Glomerular endothelial cell (primary cell): ENCODE data around the gene TUBA1A. TPM values are rescaled to one million over a fixed set of nuclear protein-coding genes. Genes with fewer than 3 reads are reported as not detected.
"Not testable (repeated sequence)": the region's sequence is repeated elsewhere in the genome, so short reads cannot be mapped to it uniquely, and the experiment has no call there.

ENCODE experiments used
- DNase-seq: peaks from one replicate; pipeline ENCODE4 v3.0.0-alpha.2; 2011; ENCODE audit warnings: low read depth, low spot score; ENCODE audit errors: extremely low read depth
- total RNA-seq: library from RNA; depleted of rRNA; stranded (reverse); fragments of >200 nt; gene quantifications from 2 replicates; pipeline ENCODE4 v1.2.3, GENCODE V29; 2015

TUBA1A gene
- 1,256 and 1,548 TPM in 2 replicates for total RNA-seq

- peak; percentile 92 for DNase-seq
Measured at GRCh38 chr12:49188916-49189367, at the start of gene TUBA1A. TUBA1A (minus strand) TSS chr12:49189080; CDS start chr12:49188979, 101 bp downstream.

GRCh38 chr12:49236423-49236822, 47.5 kb upstream of the TUBA1A start:
- no peak for DNase-seq

DNA sequence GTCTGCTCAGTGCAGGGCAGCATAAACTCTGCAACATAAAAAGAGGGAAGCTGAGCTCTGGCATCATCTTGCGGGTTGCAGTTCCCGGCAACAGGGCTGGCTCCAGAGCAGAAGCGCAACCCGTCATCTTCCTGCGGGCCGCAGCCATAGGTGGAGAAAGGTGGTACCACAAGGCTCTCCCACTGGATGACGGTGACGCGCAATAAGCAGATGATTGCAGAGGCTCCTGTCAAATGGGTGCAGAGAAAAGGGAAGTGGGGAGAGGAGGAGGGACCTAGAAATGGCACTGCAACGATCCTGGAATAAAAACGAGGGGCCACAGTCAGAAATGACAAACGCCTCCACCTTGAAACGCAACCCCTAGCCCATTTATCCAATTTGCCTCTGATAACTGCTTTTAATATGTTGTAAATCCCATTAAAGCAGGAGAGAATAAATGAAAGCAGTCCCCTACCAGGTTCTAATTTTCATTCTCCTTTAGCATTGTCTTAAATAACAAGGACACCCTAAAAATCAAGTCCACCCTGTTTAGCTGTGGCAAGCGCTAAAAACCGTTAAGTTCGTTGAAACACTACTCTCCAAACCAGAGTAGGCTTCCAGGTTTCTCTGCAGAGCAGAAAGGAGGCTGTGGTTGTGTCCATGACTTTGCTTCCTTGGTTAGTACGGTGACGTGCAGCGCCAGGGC, 45.1 kb upstream of the TUBA1A start:
- DNase-seq: no peak

DNA sequence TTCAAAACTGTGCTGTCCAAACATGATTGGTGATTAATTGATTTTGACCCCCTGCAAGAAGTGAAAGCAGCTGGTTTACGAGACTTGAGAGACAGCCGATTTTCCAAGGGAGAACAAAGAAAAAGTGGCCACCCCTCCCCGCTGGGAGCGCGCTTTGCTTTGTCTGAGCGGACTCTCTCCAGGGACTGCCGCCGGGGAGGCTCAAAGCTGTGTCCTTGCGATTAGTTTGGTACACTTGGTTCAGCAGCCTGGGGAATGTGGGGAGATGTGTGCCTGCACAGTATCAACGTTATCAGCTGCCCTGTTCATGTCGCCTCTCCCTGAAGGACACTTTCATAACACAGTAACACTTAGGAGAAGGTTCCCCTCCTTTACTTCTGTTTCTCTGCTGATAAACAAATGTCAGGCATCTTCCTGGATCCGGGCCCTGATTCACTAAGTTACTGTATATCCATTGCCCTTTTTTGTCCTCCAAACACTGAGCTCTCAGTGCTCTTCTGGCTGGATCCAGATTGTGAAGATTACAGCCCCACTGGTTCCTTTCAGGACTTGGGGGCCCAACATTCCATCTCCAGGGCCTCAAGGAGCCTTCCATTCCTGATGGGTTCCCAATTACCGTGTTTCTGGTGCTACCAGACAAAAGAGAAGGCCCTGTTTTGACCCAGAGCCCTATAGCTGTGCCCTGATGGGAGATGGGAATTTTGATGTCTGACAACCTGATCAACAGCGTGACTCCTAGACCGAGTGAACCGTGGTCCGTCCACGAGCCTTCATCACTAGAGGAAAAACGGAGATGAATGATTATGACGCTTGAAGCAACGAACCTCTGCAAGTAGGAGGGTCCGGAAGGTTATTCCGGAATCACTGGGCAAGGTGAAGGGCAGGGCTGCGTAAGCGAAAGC, 44.3 kb upstream of the TUBA1A start:
- DNase-seq: no peak

DNA sequence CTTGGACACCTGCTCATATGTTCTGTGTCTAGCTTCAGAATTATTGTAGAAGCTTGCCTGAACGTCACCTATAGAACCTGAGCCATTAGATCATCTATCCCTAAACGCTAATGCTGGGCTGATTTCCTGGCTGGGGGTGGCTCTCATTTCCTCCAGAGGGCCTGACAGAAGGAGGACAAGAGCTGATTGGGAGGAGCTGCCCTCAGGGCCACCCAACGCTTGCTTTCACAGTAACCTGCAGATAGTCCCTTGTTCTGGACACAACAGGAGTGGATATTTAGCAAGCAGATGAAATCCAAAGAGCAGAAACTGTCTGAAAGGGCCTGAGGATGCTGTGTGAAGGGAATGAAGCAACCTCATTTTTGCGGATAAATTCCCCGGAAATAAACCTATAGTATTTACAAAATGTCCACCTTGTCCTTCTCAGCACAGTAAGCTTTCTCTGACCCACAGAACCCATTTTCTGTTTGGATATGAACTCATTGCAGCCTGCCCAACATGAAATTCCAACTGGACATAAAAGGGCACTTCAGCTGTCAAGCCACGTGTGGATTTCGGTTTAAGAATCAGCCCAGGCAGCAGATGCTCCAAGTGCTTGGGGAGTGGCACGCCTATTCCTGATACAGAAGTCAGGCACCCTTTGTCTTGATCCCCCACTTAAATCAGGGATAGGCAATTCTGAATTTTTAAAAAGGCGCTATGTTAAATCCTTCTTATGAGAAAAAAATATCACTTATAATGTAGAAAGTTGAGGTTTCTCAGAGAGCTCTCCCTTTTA, 43.2 kb upstream of the TUBA1A start:
- DNase-seq: no peak

GRCh38 chr12:49230805-49231194, 41.9 kb upstream of the TUBA1A start:
- DNase-seq: no peak

- DNase-seq: no peak
Measured at GRCh38 chr12:49230176-49230804, 41.4 kb upstream of the TUBA1A start.

DNA sequence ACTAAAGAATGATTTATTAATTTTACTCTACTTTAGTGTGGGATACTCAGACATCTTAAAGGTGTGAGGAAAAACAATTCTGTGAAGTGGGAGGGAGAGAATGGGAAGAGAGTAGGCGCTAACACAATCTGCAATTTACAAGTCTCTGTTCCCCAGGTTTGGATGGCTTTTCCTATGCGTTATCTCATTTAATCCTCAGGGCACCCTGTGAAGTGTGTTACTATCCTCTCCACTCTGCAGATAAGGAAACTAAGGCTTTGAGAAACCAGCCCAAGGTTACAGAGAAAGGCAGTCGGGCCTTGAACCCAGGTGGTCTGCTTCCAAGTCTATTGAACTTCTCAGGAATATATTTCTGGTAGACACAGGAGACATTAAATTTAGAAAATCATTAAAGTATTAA, 39.8 kb upstream of the TUBA1A start:
- no peak for DNase-seq

GRCh38 chr12:49227713-49228112, 38.8 kb upstream of the TUBA1A start:
- DNase-seq: no peak

DNA sequence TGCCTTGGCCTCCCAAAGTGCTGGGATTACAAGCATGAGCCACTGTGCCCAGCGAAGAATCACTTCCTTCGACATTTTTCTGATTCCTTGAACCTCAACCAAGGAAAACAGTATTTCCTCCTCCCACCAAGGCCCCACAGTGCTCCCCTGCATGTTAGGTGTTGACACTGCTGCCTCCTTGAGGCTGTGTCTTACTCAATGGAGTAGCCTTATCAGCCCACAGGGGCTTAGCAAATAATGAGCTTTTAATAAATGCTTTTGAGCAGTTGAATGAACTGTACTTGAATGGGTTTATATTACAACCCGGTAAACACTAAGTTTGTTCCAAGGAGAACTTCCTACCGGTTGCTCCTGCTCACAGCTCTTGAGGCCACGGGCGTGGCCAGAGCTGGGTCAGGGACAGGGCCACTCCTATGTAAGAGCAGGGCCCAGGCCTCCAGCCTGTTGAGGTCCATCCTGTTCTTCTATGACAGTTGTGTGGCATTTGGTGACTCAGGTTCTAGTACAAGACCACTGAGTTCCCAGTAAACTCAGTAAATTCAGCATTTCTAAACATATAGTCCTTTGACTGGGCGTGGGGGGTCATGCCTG, 36.8 kb upstream of the TUBA1A start:
- DNase-seq: no peak

DNA sequence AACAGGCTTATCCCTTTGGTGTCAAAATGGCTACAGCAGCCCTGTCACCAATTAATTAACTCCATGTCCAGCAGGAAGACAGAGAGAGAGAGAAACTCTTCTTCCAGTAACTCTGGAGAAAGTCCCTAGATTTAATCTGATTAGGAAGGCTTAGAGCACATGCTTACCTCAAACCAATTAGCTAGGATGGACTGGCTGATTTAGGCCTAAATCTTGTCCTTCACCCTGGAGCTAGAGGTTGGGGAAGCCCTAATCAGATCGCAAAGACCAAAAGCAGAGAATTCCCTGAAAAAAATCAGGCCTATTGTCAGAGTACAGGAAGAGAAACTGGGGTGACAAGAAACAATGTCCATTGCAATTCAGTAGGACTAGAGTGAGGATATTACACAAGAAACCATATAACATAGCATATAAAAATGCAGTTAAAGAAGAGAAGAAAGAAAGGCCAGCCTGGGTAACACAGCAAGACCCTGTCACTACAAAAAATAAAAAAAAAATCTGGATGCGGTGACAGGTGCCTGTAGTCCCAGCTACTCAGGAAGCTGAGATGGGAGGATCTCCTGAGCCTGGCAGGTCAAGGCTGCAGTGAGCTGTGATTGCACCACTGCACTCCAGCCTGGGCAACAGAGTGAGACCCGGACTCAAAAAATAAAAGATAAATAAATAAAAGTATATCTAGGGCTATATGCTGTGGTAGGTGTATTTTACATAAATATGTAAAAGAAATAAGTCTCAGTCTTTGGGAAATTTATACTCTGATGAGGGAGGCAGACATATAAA, 34.9 kb upstream of the TUBA1A start:
- no peak for DNase-seq

DNA sequence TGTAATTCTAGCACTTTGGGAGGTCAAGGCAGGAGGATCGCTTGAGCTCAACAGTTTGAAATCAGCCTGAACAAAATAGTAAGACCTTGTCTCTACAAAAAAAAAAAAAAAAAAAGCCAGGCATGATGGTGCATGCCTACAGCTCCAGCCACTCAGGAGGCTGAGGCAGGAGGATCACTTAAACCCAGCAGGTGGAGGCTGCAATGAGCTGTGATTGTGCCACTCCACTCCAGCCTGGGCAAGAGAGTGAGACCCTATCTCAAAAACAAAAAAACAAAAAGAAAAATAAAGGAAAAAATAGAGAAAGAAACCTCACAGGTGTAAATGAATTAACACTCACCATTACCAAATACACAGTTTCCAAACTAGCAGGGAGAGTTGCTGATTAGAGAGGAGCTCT, 34.2 kb upstream of the TUBA1A start:
- no peak for DNase-seq

DNA sequence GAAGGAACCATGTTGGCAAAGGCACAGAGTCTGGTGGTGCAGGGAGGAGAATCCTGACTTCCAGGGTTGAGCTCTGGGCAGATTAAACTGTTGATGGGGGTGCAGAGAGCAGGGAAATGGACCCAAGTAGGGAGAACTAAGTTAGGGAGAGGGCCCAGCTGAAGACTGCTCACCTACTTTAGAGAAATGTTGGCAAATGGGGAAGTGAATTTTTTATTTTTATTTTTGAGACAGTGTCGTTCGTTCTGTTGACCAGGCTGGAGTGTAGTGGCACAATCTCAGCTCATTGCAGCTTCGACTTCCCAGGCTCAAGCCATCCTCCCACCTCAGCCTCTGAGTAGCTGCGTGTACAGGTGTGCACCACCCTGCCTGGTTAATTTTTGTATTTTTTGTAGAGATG, 32.1 kb upstream of the TUBA1A start:
- no peak for DNase-seq

DNA sequence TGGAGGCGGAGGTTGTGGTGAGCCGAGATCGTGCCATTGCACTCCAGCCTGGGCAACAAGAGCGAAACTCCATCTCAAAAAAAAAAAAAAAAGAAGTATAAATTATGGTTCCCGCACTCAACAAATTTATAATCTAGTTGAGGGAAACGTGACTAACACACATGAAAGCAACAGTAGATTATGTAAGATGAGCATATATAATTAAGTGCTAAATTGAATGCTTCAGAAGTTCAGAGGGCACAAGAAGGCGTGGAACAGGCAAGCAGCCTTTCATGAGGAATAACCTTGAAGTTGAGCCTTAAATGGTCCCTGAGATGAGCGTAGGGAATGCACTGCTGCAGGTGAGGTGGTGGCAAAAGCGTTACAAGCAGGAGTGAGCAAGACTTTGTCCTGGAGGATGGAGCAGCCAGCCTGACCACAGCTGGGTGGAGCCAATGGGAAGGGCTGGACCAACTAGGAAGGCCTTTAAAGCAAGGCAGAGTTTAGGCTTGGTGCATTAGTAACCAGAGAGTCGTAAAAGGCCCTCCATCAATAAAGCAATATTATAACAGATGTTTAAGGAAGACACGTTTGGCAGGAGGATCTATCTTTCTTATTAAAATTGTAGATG, 30.6 kb upstream of the TUBA1A start:
- no peak for DNase-seq

- no peak for DNase-seq
Measured at GRCh38 chr12:49212572-49212971, 23.7 kb upstream of the TUBA1A start.

DNA sequence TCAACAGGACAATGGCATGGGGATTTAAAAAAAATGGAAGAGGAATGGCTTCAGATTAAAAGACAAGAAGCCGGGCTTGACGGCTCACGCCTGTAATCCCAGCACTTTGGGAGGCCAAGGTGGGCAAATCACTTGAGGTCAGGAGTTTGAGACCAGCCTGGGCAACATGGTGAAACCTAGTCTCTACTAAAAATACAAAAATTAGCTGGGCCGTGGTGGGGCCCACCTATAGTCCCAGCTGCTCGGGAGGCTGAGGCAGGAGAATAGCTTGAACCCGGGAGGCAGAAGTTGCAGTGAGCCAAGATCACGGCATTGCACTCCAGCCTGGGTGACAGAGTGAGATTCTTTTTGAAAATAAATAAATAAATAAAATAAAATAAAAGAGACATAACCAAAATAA, 21.8 kb upstream of the TUBA1A start:
- not testable (repeated sequence) for DNase-seq

DNA sequence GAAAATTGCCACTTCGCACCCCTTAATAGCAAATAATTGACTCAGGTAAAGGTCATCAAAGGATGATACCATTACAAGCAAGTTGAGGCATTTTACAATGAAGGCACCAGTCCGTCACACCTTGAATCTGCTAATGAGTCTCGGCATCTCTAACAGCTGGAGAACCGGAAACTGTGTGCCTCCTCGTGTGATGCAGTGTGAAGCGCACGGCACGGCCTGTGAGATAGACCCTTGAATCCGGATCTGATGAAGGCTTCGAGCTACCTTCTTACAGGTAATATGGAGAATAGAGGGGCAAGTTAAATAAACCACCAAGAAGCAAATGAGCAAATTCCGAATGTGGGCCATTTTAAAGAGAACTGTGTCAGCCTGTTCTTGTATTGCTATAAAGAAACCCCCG, 19.8 kb upstream of the TUBA1A start:
- DNase-seq: no peak

- DNase-seq: no peak
Measured at GRCh38 chr12:49208146-49208545, 19.3 kb upstream of the TUBA1A start.

GRCh38 chr12:49206389-49206788, 17.5 kb upstream of the TUBA1A start:
- DNase-seq: no peak
